ENCODE data around the gene TMEM91. TPM values are rescaled to one million over a fixed set of nuclear protein-coding genes. Genes with fewer than 3 reads are reported as not detected.

The TMEM91 gene
- total RNA-seq, 4 donors from 2014 or later: 9.7 to 17.2 (median 14.1) TPM

DNA sequence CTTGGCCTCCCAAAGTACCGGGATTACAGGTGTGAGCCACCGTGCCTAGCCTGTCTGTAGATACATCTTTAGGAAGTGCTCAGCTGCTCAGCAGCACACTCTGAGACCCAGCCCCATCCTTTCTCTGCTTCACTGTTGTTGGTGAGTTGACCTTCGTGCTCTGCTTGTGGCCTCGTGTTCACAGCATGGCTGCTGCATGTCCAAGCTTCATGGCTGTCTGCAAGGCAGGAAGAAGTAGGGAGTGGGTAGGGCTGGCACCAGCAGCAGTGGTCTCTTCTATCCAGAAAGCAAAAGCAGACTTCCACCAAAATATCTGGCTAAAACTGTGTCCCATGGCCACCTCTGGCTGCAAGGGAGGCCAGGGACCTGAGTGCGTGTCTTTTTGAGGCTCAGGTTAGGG lies 36.6 kb downstream of the TMEM91 start:
- Histone ChIP-seq H3K27me3 (no peaks in the 10 kb centered on the region), H3K4me3 (no peak overlapping the region), H3K9me3 (no peaks in the 10 kb centered on the region), H3K36me3 (peaks cover 37 to 76% (median 64%) of the 10 kb centered on the region in 4 donors), H3K4me1 (peaks cover 29 to 40% (median 36%) of the 10 kb centered on the region in 4 donors), H3K27ac (replicated peaks in 1 of 4) (no peak overlapping the region)
- WGBS: 93% methylated on average over 5 of the region's 5 CpGs
- TF ChIP-seq POLR2A (IDR thresholded peaks at IDR 0.05; ENCODE audit: low read depth): no peak
- no peak for TF ChIP-seq EP300 (IDR thresholded peaks at IDR 0.05)
- TF ChIP-seq, protein P1, sequence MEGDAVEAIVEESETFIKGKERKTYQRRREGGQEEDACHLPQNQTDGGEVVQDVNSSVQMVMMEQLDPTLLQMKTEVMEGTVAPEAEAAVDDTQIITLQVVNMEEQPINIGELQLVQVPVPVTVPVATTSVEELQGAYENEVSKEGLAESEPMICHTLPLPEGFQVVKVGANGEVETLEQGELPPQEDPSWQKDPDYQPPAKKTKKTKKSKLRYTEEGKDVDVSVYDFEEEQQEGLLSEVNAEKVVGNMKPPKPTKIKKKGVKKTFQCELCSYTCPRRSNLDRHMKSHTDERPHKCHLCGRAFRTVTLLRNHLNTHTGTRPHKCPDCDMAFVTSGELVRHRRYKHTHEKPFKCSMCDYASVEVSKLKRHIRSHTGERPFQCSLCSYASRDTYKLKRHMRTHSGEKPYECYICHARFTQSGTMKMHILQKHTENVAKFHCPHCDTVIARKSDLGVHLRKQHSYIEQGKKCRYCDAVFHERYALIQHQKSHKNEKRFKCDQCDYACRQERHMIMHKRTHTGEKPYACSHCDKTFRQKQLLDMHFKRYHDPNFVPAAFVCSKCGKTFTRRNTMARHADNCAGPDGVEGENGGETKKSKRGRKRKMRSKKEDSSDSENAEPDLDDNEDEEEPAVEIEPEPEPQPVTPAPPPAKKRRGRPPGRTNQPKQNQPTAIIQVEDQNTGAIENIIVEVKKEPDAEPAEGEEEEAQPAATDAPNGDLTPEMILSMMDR (IDR thresholded peaks at IDR 0.05): no peak
- no peak for TF ChIP-seq POLR2AphosphoS5 (IDR thresholded peaks at IDR 0.05)
- intact Hi-C loops (cut with DNase I): no loop called here
- DNase-seq (ENCODE audit: extremely low spot score): no peak

DNA sequence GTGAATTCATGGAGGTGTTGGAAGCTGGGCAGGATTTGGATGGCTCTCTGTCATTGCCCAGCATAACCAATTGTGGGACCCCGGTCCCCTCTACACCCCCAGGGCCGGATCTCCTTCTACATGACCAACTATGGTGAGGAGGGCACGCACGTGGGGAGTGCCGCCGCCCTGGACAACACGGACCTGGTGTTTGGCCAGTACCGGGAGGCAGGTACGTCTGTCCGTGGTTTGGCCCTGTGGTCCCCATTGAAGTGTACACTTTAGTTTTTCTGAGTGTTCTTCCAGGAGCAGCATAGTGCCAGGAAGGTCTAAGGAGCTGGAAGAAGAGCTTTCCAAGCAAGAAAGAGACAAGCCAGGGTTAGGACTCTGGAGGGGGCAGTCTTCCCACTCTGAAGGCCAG lies 37.6 kb downstream of the TMEM91 start:
- intact Hi-C loops (cut with DNase I): no loop called here
- Histone ChIP-seq H3K4me3 (no peak overlapping the region), H3K4me1 (peaks cover 19 to 31% (median 30%) of the 10 kb centered on the region in 4 donors), H3K27me3 (no peaks in the 10 kb centered on the region), H3K27ac (replicated peaks in 1 of 4) (no peak overlapping the region), H3K9me3 (no peaks in the 10 kb centered on the region), H3K36me3 (peaks cover 44 to 85% (median 74%) of the 10 kb centered on the region in 4 donors)
- DNase-seq (ENCODE audit: extremely low spot score): no peak
- WGBS: 90% methylated on average over 9 of the region's 10 CpGs
- TF ChIP-seq POLR2AphosphoS5 (IDR thresholded peaks at IDR 0.05) (no peak), EP300 (IDR thresholded peaks at IDR 0.05) (no peak), POLR2A (IDR thresholded peaks at IDR 0.05; ENCODE audit: low read depth) (no peak)
- TF ChIP-seq, protein P1 (IDR thresholded peaks at IDR 0.05): no peak

DNA sequence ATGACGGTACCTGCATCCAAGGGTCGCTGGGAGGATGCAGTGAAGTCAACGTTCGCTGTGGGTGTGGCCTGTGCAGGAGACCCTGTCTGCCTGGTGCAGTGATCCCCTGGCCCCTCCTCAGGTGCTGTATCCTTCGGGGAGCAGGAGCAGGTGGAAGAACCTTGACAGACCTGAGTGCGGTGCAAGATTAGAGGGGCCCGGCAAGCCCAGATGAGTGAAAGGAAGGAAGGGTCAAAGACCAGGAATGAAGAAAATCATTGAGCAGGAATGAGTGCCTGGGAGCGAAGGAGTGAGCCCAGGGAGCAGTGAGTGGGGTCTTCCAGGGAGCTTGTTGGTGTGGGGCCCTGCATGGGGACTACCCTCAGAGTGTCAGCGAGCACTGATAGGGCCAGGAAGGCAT lies 38.1 kb downstream of the TMEM91 start:
- Histone ChIP-seq H3K36me3 (peaks cover 49 to 91% (median 79%) of the 10 kb centered on the region in 4 donors), H3K27ac (replicated peaks in 1 of 4) (no peak overlapping the region), H3K27me3 (no peaks in the 10 kb centered on the region), H3K4me1 (peaks cover 14 to 26% (median 25%) of the 10 kb centered on the region in 4 donors), H3K9me3 (no peaks in the 10 kb centered on the region), H3K4me3 (no peak overlapping the region)
- no peak for DNase-seq (ENCODE audit: extremely low spot score)
- 87% methylated on average over 9 of the region's 9 CpGs for WGBS
- TF ChIP-seq POLR2AphosphoS5 (IDR thresholded peaks at IDR 0.05): no peak
- TF ChIP-seq EP300 (IDR thresholded peaks at IDR 0.05): no peak
- TF ChIP-seq, protein P1 (IDR thresholded peaks at IDR 0.05): no peak
- TF ChIP-seq POLR2A (IDR thresholded peaks at IDR 0.05; ENCODE audit: low read depth): no peak
- intact Hi-C loops (cut with DNase I): no loop called here

DNA sequence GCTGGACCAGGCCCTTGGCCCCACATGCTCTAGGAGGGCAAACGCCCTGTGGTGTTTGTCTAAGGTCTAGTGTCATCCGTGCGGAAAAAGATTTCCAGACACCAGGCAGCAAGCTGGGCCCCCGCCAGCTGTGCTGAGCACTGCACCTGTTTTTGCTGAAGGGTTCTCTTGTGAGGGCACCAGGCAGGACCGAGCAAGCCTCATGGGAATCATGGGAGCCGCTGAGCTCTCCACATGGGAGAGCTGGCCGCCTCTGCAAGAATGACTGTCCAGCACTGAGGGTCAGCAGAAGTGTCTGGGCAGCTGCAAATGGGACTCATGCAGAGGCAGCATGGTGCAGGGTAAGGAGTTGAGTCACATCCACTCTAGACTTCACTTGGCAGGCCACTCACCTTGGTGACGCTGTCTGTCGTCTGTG lies 38.8 kb downstream of the TMEM91 start:
- Histone ChIP-seq H3K27me3 (no peaks in the 10 kb centered on the region), H3K4me1 (peaks cover 7 to 20% (median 18%) of the 10 kb centered on the region in 4 donors), H3K9me3 (no peaks in the 10 kb centered on the region), H3K4me3 (no peak overlapping the region), H3K36me3 (peaks cover 56 to 98% (median 86%) of the 10 kb centered on the region in 4 donors), H3K27ac (replicated peaks in 1 of 4) (no peak overlapping the region)
- no CpG with 5 or more reads among the region's 9 CpGs for WGBS
- TF ChIP-seq, protein P1 (IDR thresholded peaks at IDR 0.05): no peak
- no peak for TF ChIP-seq POLR2A (IDR thresholded peaks at IDR 0.05; ENCODE audit: low read depth)
- TF ChIP-seq EP300 (IDR thresholded peaks at IDR 0.05): no peak
- no peak for TF ChIP-seq POLR2AphosphoS5 (IDR thresholded peaks at IDR 0.05)
- intact Hi-C loops (cut with DNase I): no loop called here
- DNase-seq (ENCODE audit: extremely low spot score): no peak

DNA sequence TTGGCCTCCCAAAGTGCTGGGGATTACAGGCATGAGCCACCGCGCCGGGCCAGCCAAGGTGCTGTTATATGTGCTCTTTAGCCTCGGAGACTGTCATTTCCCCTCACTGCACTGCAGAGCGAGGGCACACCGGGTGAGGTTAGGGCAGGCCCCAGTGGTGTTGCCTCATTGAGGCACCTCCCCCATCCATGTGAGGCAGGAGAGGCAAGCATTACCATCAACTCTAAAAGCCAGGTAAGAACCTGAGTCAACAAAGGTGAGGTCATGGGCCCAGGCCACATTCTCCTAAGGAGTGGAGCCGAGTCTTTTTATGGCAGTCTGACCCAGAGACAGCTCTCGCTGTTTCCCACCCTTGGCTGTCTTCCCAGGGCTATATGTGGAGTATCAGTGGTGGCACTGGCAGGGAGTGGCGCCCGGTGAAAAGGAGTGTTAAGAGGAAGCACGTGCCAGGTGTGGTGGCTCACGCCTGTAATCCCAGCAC lies 39.9 kb downstream of the TMEM91 start:
- WGBS: 90% methylated on average over 12 of the region's 12 CpGs
- TF ChIP-seq EP300 (IDR thresholded peaks at IDR 0.05) (no peak), POLR2AphosphoS5 (IDR thresholded peaks at IDR 0.05) (no peak), POLR2A (IDR thresholded peaks at IDR 0.05; ENCODE audit: low read depth) (no peak)
- TF ChIP-seq, protein P1 (IDR thresholded peaks at IDR 0.05): no peak
- peaks cover 0 to 9% (median 8%) of the 10 kb centered on the region in 4 donors for H3K4me1 ChIP-seq
- no peaks in the 10 kb centered on the region for H3K27me3 ChIP-seq
- DNase-seq (ENCODE audit: extremely low spot score): no peak
- H3K36me3 ChIP-seq: peaks cover 54 to 99% (median 88%) of the 10 kb centered on the region in 4 donors
- no peak overlapping the region for H3K27ac ChIP-seq (replicated peaks in 1 of 4)
- H3K9me3 ChIP-seq: no peaks in the 10 kb centered on the region
- intact Hi-C loops (cut with DNase I): no loop called here
- no peak overlapping the region for H3K4me3 ChIP-seq

All from esophagus muscularis mucosa (tissue), 4 donors.